Erythroblast (primary cell): ENCODE measurements around the gene MC3R.

Experiments used
- GATA1 ChIP-seq: IDR thresholded peaks from 2 replicates; pipeline ENCODE4 v1.6.1; 2011; ENCODE audit warnings: low read depth, mild to moderate bottlenecking, control low read depth, low read length, moderate library complexity
- POLR2A ChIP-seq: IDR thresholded peaks from 2 replicates; pipeline ENCODE4 v1.6.1; 2011; ENCODE audit warnings: mild to moderate bottlenecking, low read length

- TF ChIP-seq POLR2A (no peak), GATA1 (no peak)
Observed at GRCh38 chr20:56222945-56223344, 25.6 kb upstream of the MC3R start.
